Trophoblast cell (in vitro differentiated cells and primary cell): ENCODE results near the gene EYA2.

Experiments used
- DNase-seq, 2 donors: peaks; one replicate each; pipeline ENCODE4 v3.0.0-alpha.2; 2016
- H2AFZ ChIP-seq: 2 replicates; pipeline ENCODE4 v1.6.1; 2013; ENCODE audit warnings: low read length, moderate library complexity, mild to moderate bottlenecking; ENCODE audit not compliant: insufficient read depth, poor library complexity
- H2AK5ac ChIP-seq: 2 replicates; pipeline ENCODE4 v1.6.1; 2013; ENCODE audit warnings: mild to moderate bottlenecking, low read length
- H2BK120ac ChIP-seq: 2 replicates; pipeline ENCODE4 v1.6.1; 2013; ENCODE audit warnings: low read length, mild to moderate bottlenecking, moderate library complexity; ENCODE audit not compliant: insufficient read depth, poor library complexity
- H2BK12ac ChIP-seq: 2 replicates; pipeline ENCODE4 v1.6.1; 2013; ENCODE audit warnings: mild to moderate bottlenecking, low read length, moderate library complexity
- H2BK5ac ChIP-seq: 2 replicates; pipeline ENCODE4 v1.6.1; 2013; ENCODE audit warnings: low read length, low read depth, moderate library complexity, mild to moderate bottlenecking; ENCODE audit not compliant: poor library complexity
- H3K14ac ChIP-seq: 2 replicates; pipeline ENCODE4 v1.6.1; 2013; ENCODE audit warnings: mild to moderate bottlenecking, low read length
- H3K18ac ChIP-seq: 2 replicates; pipeline ENCODE4 v1.6.1; 2013; ENCODE audit warnings: mild to moderate bottlenecking, low read length
- H3K23ac ChIP-seq: 2 replicates; pipeline ENCODE4 v1.6.1; 2013; ENCODE audit warnings: low read length
- H3K27ac ChIP-seq: 2 replicates; pipeline ENCODE4 v1.5.1; 2013; ENCODE audit warnings: low read depth, mild to moderate bottlenecking, inconsistent platforms, low read length, moderate library complexity
- H3K27me3 ChIP-seq: 2 replicates; pipeline ENCODE4 v1.6.1; 2013; ENCODE audit warnings: inconsistent platforms, mild to moderate bottlenecking, low read length, moderate library complexity; ENCODE audit not compliant: insufficient read depth
- H3K36me3 ChIP-seq, 2 experiments: 1 replicate in 1 of 2; 2 replicates in 1 of 2; pipeline ENCODE4 v1.6.1; 2013; ENCODE audit warnings: low read length in 2 of 2, mild to moderate bottlenecking in 2 of 2, moderate library complexity in 1 of 2; ENCODE audit not compliant: insufficient read depth in 2 of 2, control insufficient read depth in 1 of 2
- H3K4ac ChIP-seq: 2 replicates; pipeline ENCODE4 v1.6.1; 2013; ENCODE audit warnings: low read depth, mild to moderate bottlenecking, low read length, moderate library complexity
- H3K4me1 ChIP-seq, 2 experiments: 1 replicate in 1 of 2; 2 replicates in 1 of 2; pipeline ENCODE4 v1.6.1; 2013; ENCODE audit warnings: low read length in 2 of 2, mild to moderate bottlenecking in 2 of 2, moderate library complexity in 1 of 2; ENCODE audit not compliant: insufficient read depth in 2 of 2, control insufficient read depth in 1 of 2
- H3K4me2 ChIP-seq: 2 replicates; pipeline ENCODE4 v1.6.1; 2013; ENCODE audit warnings: inconsistent platforms, mild to moderate bottlenecking, low read length, moderate library complexity
- H3K4me3 ChIP-seq: 2 replicates; pipeline ENCODE4 v1.5.1; 2013; ENCODE audit warnings: mild to moderate bottlenecking, low read depth, low read length, inconsistent platforms
- H3K79me1 ChIP-seq: one replicate; pipeline ENCODE4 v1.6.1; 2013; ENCODE audit warnings: low read length
- H3K79me2 ChIP-seq: 2 replicates; pipeline ENCODE4 v1.6.1; 2013; ENCODE audit warnings: low read length, mild to moderate bottlenecking; ENCODE audit not compliant: control insufficient read depth, insufficient read depth, poor library complexity
- H3K9ac ChIP-seq: 2 replicates; pipeline ENCODE4 v1.6.1; 2013; ENCODE audit warnings: mild to moderate bottlenecking, low read length
- H3K9me3 ChIP-seq: 2 replicates; pipeline ENCODE4 v1.6.1; 2013; ENCODE audit warnings: low read depth, mild to moderate bottlenecking, control low read depth, inconsistent platforms, low read length; ENCODE audit not compliant: insufficient read depth
- H4K12ac ChIP-seq: 2 replicates; pipeline ENCODE4 v1.6.1; 2013; ENCODE audit warnings: low read depth, mild to moderate bottlenecking, low read length, moderate library complexity
- H4K8ac ChIP-seq: 2 replicates; pipeline ENCODE4 v1.6.1; 2013; ENCODE audit warnings: low read depth, mild to moderate bottlenecking, low read length, moderate library complexity
- H4K91ac ChIP-seq: one replicate; pipeline ENCODE4 v1.6.1; 2013; ENCODE audit warnings: low read depth, mild to moderate bottlenecking, low read length, moderate library complexity
- WGBS: extraction: QIAGEN DNeasy Blood & Tissue Kit; methylation state at CpG from one replicate; pipeline ENCODE4 v1.1.7; 2013; ENCODE audit warnings: missing lambda C conversion rate; ENCODE audit not compliant: insufficient read length, insufficient coverage; ENCODE audit errors: extremely low coverage; 5-methylcytosine and 5-hydroxymethylcytosine counted together

Gene EYA2

DNA sequence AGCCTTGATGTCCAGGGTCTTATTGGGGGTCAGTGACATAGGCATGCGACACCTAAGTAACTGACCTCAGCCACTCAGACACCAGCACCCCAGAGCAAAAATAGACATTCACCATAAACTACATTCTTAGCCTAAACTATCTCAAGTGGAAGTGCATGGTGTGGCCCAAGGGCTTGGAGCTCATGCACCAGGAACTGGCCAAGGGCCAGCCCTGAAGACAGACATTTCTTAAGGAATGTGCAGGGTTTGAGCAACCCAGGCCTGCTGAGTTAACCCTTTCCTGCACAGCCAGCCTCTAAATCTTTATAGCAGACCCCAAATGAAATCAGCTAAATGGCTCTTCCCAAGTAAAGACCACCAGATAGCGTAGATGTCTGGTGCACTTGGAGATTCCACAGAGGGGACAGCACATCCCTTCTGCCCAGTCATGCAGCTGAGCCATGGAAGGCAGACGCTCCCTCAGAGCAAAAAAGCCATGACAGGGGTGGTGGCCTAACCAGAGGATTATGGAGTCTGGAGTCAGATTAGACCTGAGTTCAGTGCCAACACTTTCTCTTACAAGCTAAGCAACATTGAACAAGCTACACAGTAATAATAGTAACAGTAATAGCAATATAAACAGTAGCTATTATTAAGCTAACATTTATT lies 239.3 kb downstream of the EYA2 start:
- H3K27me3 ChIP-seq = no peaks in the 10 kb centered on the region
- no peak overlapping the region for H2BK120ac ChIP-seq
- no peak overlapping the region for H3K4me2 ChIP-seq
- H4K91ac ChIP-seq = peak overlapping the region; percentile 47
- peak overlapping the region; percentile 65 for H3K14ac ChIP-seq
- H2BK5ac ChIP-seq = peak overlapping the region; percentile 60
- peak; percentile 42 to 53 for DNase-seq
- H3K18ac ChIP-seq = peak overlapping the region; percentile 55
- no peak overlapping the region for H2AK5ac ChIP-seq
- H2AFZ ChIP-seq = no peak overlapping the region
- H3K9me3 ChIP-seq = no peaks in the 10 kb centered on the region
- H3K23ac ChIP-seq = no peak overlapping the region
- H3K79me1 ChIP-seq = no peaks in the 10 kb centered on the region
- peak overlapping the region; percentile 78 for H2BK12ac ChIP-seq
- no peak overlapping the region for H4K12ac ChIP-seq
- H3K36me3 ChIP-seq = no peaks in the 10 kb centered on the region
- H3K27ac ChIP-seq = peak overlapping the region; percentile 18
- H3K79me2 ChIP-seq = no peaks in the 10 kb centered on the region
- no peak overlapping the region for H3K4me3 ChIP-seq
- H3K4ac ChIP-seq = no peak overlapping the region
- no CpG with 5 or more reads among the region's 3 CpGs for WGBS
- peak overlapping the region; percentile 8 for H3K9ac ChIP-seq
- H4K8ac ChIP-seq = no peak overlapping the region
- peaks cover 10% of the 10 kb centered on the region in 2 experiments for H3K4me1 ChIP-seq

DNA sequence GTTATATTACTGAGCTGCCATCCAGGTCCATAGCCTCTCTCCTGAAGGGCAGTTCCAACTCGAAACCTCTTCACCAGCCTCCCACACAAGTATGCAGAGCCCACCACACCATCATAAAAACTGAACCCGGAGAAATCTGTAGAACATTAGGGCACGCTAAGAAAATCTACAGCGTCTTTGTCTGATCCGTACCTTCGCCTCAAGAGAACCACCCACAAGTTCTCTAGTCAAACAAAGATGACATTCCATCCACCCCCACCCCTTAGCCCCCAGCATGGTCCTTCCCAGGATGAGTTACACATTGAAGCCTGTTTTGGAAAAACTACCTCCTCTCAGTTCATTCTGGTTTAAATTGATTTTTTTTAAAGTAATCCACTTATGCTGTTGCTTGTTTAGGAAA lies 242.1 kb downstream of the EYA2 start:
- H3K79me2 ChIP-seq = no peaks in the 10 kb centered on the region
- H3K4me2 ChIP-seq = no peak overlapping the region
- no peak overlapping the region for H3K4me3 ChIP-seq
- H2BK5ac ChIP-seq = peak overlapping the region; percentile 32
- no CpG with 5 or more reads among the region's 6 CpGs for WGBS
- H2AK5ac ChIP-seq = no peak overlapping the region
- H3K9me3 ChIP-seq = no peaks in the 10 kb centered on the region
- H3K4me1 ChIP-seq = peaks cover 14 to 16% of the 10 kb centered on the region in 2 experiments
- H3K27me3 ChIP-seq = no peaks in the 10 kb centered on the region
- H3K9ac ChIP-seq = no peak overlapping the region
- no peak overlapping the region for H3K4ac ChIP-seq
- peak overlapping the region; percentile 41 for H2BK120ac ChIP-seq
- no peak overlapping the region for H3K18ac ChIP-seq
- H3K23ac ChIP-seq = no peak overlapping the region
- H2BK12ac ChIP-seq = no peak overlapping the region
- no peak overlapping the region for H3K27ac ChIP-seq
- peak overlapping the region; percentile 49 for H3K14ac ChIP-seq
- no peak overlapping the region for H2AFZ ChIP-seq
- H4K12ac ChIP-seq = no peak overlapping the region
- H4K8ac ChIP-seq = no peak overlapping the region
- H3K36me3 ChIP-seq = no peaks in the 10 kb centered on the region
- DNase-seq = no peak
- H4K91ac ChIP-seq = no peak overlapping the region
- peaks cover 4% of the 10 kb centered on the region for H3K79me1 ChIP-seq

DNA sequence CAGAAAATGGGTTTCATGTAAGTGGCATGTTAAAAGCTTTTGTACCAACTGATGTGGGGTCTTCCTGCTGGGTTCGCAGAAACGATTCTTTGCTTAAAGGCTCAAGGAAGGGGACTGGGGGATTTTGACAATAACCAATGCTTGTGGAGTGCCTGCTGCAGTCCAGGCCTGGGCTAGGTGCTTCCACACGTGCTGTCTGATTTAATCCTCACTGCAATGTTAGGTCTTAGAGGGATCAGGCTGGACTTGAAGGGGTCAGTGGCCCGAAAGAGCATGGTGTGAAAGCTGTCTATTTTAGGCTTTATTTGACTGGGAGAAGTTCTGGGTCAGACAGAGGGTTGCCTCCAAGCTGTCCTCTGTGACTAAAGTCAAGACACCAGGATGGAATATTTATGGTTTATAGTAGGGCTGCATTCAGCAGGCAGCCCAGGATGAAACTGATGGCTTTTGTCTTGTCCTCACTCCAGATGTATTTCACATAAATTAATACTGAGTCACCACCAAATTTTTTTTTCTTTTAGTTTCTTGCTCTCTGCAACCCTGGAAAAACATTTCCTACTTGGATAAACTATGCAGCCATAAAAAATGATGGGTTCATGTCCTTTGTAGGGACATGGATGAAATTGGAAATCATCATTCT lies 242.7 kb downstream of the EYA2 start:
- Histone ChIP-seq H3K36me3 (no peaks in the 10 kb centered on the region), H3K23ac (no peak overlapping the region), H4K12ac (no peak overlapping the region), H3K18ac (no peak overlapping the region), H2BK5ac (no peak overlapping the region), H4K8ac (no peak overlapping the region), H3K4me3 (no peak overlapping the region), H3K4ac (no peak overlapping the region), H3K79me1 (peaks cover 4% of the 10 kb centered on the region), H2BK120ac (no peak overlapping the region), H3K14ac (no peak overlapping the region), H3K27ac (no peak overlapping the region), H3K27me3 (no peaks in the 10 kb centered on the region), H3K9ac (no peak overlapping the region), H3K4me2 (no peak overlapping the region), H3K9me3 (no peaks in the 10 kb centered on the region), H2AFZ (no peak overlapping the region), H4K91ac (no peak overlapping the region), H3K4me1 (peaks cover 16% of the 10 kb centered on the region in 2 experiments), H2AK5ac (no peak overlapping the region), H2BK12ac (peak overlapping the region; percentile 36), H3K79me2 (no peaks in the 10 kb centered on the region)
- DNase-seq = no peak
- no CpG with 5 or more reads among the region's 4 CpGs for WGBS

DNA sequence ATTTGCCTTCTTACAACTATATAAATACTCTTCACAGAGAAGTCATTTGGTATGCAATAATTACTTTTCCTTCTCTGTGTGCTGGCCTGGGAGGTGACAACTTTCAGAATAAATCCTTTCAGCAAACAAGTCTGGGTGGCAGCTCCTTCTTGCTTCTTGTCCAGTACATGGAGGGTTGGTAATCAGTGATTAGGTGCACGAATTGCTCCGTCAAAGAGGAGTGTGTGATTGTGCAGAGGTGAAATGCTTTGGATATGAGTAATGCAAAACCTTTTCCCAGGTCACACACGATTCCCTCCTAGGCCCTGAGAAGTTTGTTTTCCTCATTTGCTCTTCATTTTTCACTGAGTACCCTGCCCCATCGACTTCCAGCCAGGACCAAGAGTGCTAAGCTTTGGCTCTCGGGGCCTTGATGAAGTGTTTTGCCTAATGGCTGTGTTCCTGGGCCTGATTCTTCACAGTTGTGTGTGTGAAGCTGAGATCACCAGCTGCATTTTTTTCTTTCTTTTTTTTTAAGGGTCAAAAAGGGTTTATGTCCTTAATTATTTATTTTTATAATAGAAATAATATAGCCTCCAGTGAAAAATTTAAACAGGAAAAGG lies 245.4 kb downstream of the EYA2 start:
- peaks cover 7% of the 10 kb centered on the region for H3K79me1 ChIP-seq
- no peak overlapping the region for H3K14ac ChIP-seq
- no CpG with 5 or more reads among the region's 5 CpGs for WGBS
- H3K27ac ChIP-seq = peak overlapping the region; percentile 50
- no peak overlapping the region for H3K23ac ChIP-seq
- DNase-seq = peak in 1 of 2 donors; percentile 31
- H2BK5ac ChIP-seq = peak overlapping the region; percentile 84
- peak overlapping the region; percentile 75 for H2BK12ac ChIP-seq
- H3K18ac ChIP-seq = no peak overlapping the region
- no peaks in the 10 kb centered on the region for H3K27me3 ChIP-seq
- no peak overlapping the region for H4K91ac ChIP-seq
- no peak overlapping the region for H4K12ac ChIP-seq
- no peak overlapping the region for H2AK5ac ChIP-seq
- H3K4me3 ChIP-seq = no peak overlapping the region
- peaks cover 6 to 12% of the 10 kb centered on the region in 2 experiments for H3K4me1 ChIP-seq
- H2AFZ ChIP-seq = no peak overlapping the region
- no peak overlapping the region for H3K4ac ChIP-seq
- no peaks in the 10 kb centered on the region for H3K36me3 ChIP-seq
- H3K9me3 ChIP-seq = no peaks in the 10 kb centered on the region
- H3K4me2 ChIP-seq = no peak overlapping the region
- peak overlapping the region; percentile 18 for H4K8ac ChIP-seq
- H3K9ac ChIP-seq = no peak overlapping the region
- H3K79me2 ChIP-seq = no peaks in the 10 kb centered on the region
- H2BK120ac ChIP-seq = no peak overlapping the region
